K562 (cell line): ENCODE measurements around the gene TENT5A. TPM values are rescaled to one million over a fixed set of nuclear protein-coding genes. Genes with fewer than 3 reads are reported as not detected.

Source experiments
- ARHGAP35 ChIP-seq: fragments of 450-650 bp; IDR thresholded peaks from 2 replicates; pipeline ENCODE4 v1.6.1; 2018; ENCODE audit not compliant: partially characterized antibody
- BRD4 ChIP-seq: fragments of 200-600 bp; sonication (generic); IDR thresholded peaks from 2 replicates; pipeline ENCODE4 v1.6.1; 2017; ENCODE audit warnings: inconsistent platforms
- CHD4 ChIP-seq: fragments of 200-600 bp; sonication (generic); IDR thresholded peaks from 3 replicates; pipeline ENCODE4 v1.6.1; 2012; ENCODE audit warnings: low read depth, mild to moderate bottlenecking, mixed read lengths, low read length, inconsistent platforms; ENCODE audit not compliant: insufficient read depth, insufficient replicate concordance, poor library complexity, severe bottlenecking
- CREM ChIP-seq: IDR thresholded peaks from 2 replicates; pipeline ENCODE4 v1.6.1; 2014; ENCODE audit warnings: antibody characterized with exemption, low read depth
- CTCF ChIP-seq, 3 experiments: IDR thresholded peaks in 2 of 3; conservative IDR thresholded peaks in 1 of 3; 2 replicates each; pipeline ENCODE4 v1.5.1; 2011 to 2012; ENCODE audit warnings: low read length in 3 of 3, mild to moderate bottlenecking in 3 of 3, control low read depth in 2 of 3, improper control_type of control experiment in 1 of 3, inconsistent platforms in 1 of 3, low read depth in 1 of 3, mixed read lengths in 1 of 3, moderate library complexity in 1 of 3; ENCODE audit not compliant: insufficient read depth in 2 of 3
- PRDM10 ChIP-seq: fragments of 450-650 bp; IDR thresholded peaks from 2 replicates; pipeline ENCODE4 v1.6.1; 2018; ENCODE audit not compliant: partially characterized antibody
- SRSF7 ChIP-seq: fragments of 200-400 bp; formaldehyde crosslinking; optimal IDR thresholded peaks from 2 replicates; pipeline ENCODE3; 2017; ENCODE audit warnings: mild to moderate bottlenecking, low read depth, low read length
- TBP ChIP-seq: optimal IDR thresholded peaks from 2 replicates; pipeline ENCODE3; 2011; ENCODE audit warnings: low read depth, low read length, improper control_type of control experiment
- ZC3H4 ChIP-seq: sonication (generic); formaldehyde crosslinking; IDR thresholded peaks from 2 replicates; pipeline ENCODE4 v1.9.0; 2021; ENCODE audit warnings: missing genetic modification reagents, borderline replicate concordance
- polyA plus RNA-seq, 8 experiments: library from polyadenylated mRNA; depleted of rRNA in 4 of 8; stranded (reverse) in 5 of 8; unstranded in 3 of 8; fragments of >200 nt; fragmentation: Nextera tagmentation in 2 of 8; fragmentation: Illumina TruSeq in 1 of 8; extraction: Ambion mirVana in 2 of 8; extraction: Trizol in 1 of 8; gene quantifications; 2 replicates each; pipeline versions ENCODE4 v1.2.1 to v1.2.3, GENCODE V29; 2011 to 2014; ENCODE audit warnings: inconsistent platforms in 1 of 8, missing spikeins in 1 of 8
- total RNA-seq, 7 experiments: library from RNA; depleted of rRNA in 6 of 7; stranded (reverse); fragments of >200 nt in 6 of 7; fragmentation: Illumina TruSeq in 2 of 7; extraction: Trizol in 2 of 7; gene quantifications; 2 replicates each; pipeline versions ENCODE4 v1.2.1 to v1.2.3, GENCODE V29; 2011 to 2021; ENCODE audit warnings: low replicate concordance in 1 of 7
- TF ChIP-seq, protein P1 (sequence below): fragments of 250-450 bp; sonication (Bioruptor Pico); IDR thresholded peaks from 2 replicates; pipeline ENCODE4 v1.4.0; 2020

The TENT5A gene
- total and polyA plus RNA-seq, 9 of the 15 experiments (the other 6 are each of a cell fraction or from before 2014, with no cell fraction given) = 0.77 to 2.3 (median 1.3) TPM

DNA sequence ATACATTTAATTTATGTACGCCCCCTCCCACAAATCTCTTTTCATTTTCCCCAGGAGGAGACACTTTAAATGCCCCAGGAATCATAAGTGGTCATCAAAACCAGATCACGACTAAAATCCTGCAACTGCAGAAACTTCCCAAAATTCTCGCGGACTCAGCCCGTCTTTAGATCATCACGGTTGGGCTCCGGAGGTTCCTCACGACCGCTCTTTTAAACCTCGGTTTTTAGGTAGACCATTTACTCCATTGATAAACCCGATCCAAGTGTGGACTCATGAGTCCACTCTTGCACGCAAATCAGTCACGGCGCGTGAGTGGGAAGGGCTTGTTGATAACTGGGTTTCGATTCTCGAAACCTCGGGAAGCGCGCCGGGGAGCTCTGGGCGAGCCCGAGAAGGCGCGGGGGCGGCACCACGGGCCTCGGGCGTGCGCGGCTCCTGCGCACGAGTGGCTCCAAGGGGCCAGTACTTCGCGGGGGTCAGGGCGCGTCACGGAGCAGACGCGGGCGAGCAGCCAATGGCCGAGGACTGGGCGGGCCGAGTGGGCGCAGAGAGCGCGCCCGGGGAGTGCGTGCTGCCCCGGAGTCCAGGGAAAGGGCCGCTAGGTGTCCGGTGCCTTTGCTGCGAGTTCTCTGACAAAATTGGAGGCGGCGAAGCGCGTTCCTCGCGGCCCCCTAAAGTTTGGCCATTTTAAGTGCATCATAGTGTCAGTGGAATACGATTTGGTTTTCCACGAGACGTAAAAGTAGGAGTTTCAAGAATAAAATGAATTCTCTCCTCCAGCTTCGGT is 635 bp upstream of the TENT5A start (continued):
- TF ChIP-seq PRDM10 (no peak), BRD4 (no peak), CREM (peak; percentile 63), ZC3H4 (CRISPR knock-in tag) (no peak), CHD4 (no peak), ARHGAP35 (no peak), SRSF7 (no peak), CTCF (IDR thresholded peaks at IDR 0.05 in 2 of 3, conservative IDR thresholded peaks at IDR 0.05 in 1 of 3; ENCODE audit: insufficient read depth in 2 of 3, low read depth in 1 of 3, low read length in 3 of 3) (peak in 1 of 3 experiments; percentile 22; a peak in 1 of 6 replicates), TBP (peak; percentile 26)
- TF ChIP-seq, protein P1, sequence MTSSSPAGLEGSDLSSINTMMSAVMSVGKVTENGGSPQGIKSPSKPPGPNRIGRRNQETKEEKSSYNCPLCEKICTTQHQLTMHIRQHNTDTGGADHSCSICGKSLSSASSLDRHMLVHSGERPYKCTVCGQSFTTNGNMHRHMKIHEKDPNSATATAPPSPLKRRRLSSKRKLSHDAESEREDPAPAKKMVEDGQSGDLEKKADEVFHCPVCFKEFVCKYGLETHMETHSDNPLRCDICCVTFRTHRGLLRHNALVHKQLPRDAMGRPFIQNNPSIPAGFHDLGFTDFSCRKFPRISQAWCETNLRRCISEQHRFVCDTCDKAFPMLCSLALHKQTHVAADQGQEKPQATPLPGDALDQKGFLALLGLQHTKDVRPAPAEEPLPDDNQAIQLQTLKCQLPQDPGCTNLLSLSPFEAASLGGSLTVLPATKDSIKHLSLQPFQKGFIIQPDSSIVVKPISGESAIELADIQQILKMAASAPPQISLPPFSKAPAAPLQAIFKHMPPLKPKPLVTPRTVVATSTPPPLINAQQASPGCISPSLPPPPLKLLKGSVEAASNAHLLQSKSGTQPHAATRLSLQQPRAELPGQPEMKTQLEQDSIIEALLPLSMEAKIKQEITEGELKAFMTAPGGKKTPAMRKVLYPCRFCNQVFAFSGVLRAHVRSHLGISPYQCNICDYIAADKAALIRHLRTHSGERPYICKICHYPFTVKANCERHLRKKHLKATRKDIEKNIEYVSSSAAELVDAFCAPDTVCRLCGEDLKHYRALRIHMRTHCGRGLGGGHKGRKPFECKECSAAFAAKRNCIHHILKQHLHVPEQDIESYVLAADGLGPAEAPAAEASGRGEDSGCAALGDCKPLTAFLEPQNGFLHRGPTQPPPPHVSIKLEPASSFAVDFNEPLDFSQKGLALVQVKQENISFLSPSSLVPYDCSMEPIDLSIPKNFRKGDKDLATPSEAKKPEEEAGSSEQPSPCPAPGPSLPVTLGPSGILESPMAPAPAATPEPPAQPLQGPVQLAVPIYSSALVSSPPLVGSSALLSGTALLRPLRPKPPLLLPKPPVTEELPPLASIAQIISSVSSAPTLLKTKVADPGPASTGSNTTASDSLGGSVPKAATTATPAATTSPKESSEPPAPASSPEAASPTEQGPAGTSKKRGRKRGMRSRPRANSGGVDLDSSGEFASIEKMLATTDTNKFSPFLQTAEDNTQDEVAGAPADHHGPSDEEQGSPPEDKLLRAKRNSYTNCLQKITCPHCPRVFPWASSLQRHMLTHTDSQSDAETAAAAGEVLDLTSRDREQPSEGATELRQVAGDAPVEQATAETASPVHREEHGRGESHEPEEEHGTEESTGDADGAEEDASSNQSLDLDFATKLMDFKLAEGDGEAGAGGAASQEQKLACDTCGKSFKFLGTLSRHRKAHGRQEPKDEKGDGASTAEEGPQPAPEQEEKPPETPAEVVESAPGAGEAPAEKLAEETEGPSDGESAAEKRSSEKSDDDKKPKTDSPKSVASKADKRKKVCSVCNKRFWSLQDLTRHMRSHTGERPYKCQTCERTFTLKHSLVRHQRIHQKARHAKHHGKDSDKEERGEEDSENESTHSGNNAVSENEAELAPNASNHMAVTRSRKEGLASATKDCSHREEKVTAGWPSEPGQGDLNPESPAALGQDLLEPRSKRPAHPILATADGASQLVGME (CRISPR knock-in tag) = no peak
